Gastroesophageal sphincter (tissue), 4 donors: ENCODE data around the gene LYRM7. TPM values are rescaled to one million over a fixed set of nuclear protein-coding genes. Genes with fewer than 3 reads are reported as not detected.
"Not testable (repeated sequence)": the region's sequence is repeated elsewhere in the genome, so short reads cannot be mapped to it uniquely, and the experiment has no call there.

Experiments
- ATAC-seq: fragments of 150-250 bp; one replicate; pipeline ENCODE4 v1.9.1; 2016; ENCODE audit warnings: mild to moderate bottlenecking, moderate library complexity
- H3K27ac ChIP-seq, 4 donors: fragments of 200-600 bp; sonication (generic) in 3 of 4; 1 replicate in 3 of 4; 2 replicates in 1 of 4; pipeline ENCODE4 v1.5.1; 2016 to 2019
- H3K27me3 ChIP-seq: fragments of 200-600 bp; sonication (generic); one replicate; pipeline ENCODE4 v1.5.1; 2019
- H3K36me3 ChIP-seq, 2 donors: fragments of 200-600 bp; sonication (generic); one replicate each; pipeline ENCODE4 v1.5.1; 2019; ENCODE audit warnings: control low read depth in 1 of 2
- H3K4me1 ChIP-seq, 3 donors: fragments of 200-600 bp; sonication (generic); 1 replicate in 2 of 3; 2 replicates in 1 of 3; pipeline ENCODE4 v1.5.1; 2016 to 2019; ENCODE audit warnings: control low read depth in 2 of 3
- H3K4me3 ChIP-seq, 2 donors: fragments of 200-600 bp; sonication (generic); one replicate each; pipeline ENCODE4 v1.5.1; 2019; ENCODE audit warnings: mild to moderate bottlenecking in 1 of 2, moderate library complexity in 1 of 2
- H3K9me3 ChIP-seq, 3 donors: fragments of 200-600 bp; sonication (generic); one replicate each; pipeline ENCODE4 v1.5.1; 2017 to 2019; ENCODE audit warnings: control low read depth in 2 of 3
- CTCF ChIP-seq, 4 experiments: fragments of 200-600 bp in 2 of 4; fragments of 450-650 bp in 2 of 4; sonication (generic) in 1 of 4; IDR thresholded peaks; one replicate each; pipeline ENCODE4 v1.5.1; 2017 to 2019; ENCODE audit warnings: antibody characterized with exemption in 4 of 4, mild to moderate bottlenecking in 2 of 4, moderate library complexity in 2 of 4
- EP300 ChIP-seq: sonication (generic); formaldehyde crosslinking; IDR thresholded peaks from one replicate; pipeline ENCODE4 v1.6.1; 2017; ENCODE audit warnings: antibody characterized with exemption, mild to moderate bottlenecking
- POLR2A ChIP-seq, 2 donors: fragments of 450-650 bp; IDR thresholded peaks; one replicate each; pipeline ENCODE4 v1.6.1; 2017; ENCODE audit warnings: antibody characterized with exemption in 2 of 2, mild to moderate bottlenecking in 2 of 2, moderate library complexity in 1 of 2
- POLR2AphosphoS5 ChIP-seq: sonication (generic); formaldehyde crosslinking; IDR thresholded peaks from one replicate; pipeline ENCODE4 v1.6.1; 2017; ENCODE audit warnings: antibody characterized with exemption
- WGBS, 2 donors: methylation state at CpG; one replicate each; pipeline ENCODE4 v1.1.5; 2018; ENCODE audit warnings: low coverage in 1 of 2; 5-methylcytosine and 5-hydroxymethylcytosine counted together
- total RNA-seq, 4 donors: library from RNA; depleted of rRNA; stranded (reverse); fragments of >200 nt; gene quantifications; one replicate each; pipeline ENCODE4 v1.1.0, GENCODE V29; 2016

The LYRM7 gene
- total RNA-seq, 4 donors from 2014 or later, result 5.5 to 36.7 (median 13.2) TPM

- no peak for ATAC-seq
- no peak for TF ChIP-seq EP300
- no peak for TF ChIP-seq POLR2A (IDR thresholded peaks at IDR 0.05)
- TF ChIP-seq CTCF (IDR thresholded peaks at IDR 0.05), result no peak
- TF ChIP-seq POLR2AphosphoS5, result no peak
- Histone ChIP-seq H3K27me3 (no peaks in the 10 kb centered on the region), H3K4me3 (no peak overlapping the region), H3K4me1 (no peaks in the 10 kb centered on the region), H3K27ac (no peak overlapping the region), H3K9me3 (peaks cover 0 to 18% (median 0%) of the 10 kb centered on the region in 3 donors), H3K36me3 (no peaks in the 10 kb centered on the region)
Measured at GRCh38 chr5:131245312-131245711, 74.6 kb downstream of the LYRM7 start.

GRCh38 chr5:131245948-131246347 lies 75.2 kb downstream of the LYRM7 start:
- Histone ChIP-seq H3K27ac (no peak overlapping the region), H3K4me1 (no peaks in the 10 kb centered on the region), H3K9me3 (peaks cover 0 to 18% (median 0%) of the 10 kb centered on the region in 3 donors), H3K27me3 (no peaks in the 10 kb centered on the region), H3K4me3 (no peak overlapping the region), H3K36me3 (no peaks in the 10 kb centered on the region)
- ATAC-seq, result no peak
- no peak for TF ChIP-seq POLR2AphosphoS5
- no peak for TF ChIP-seq EP300
- no peak for TF ChIP-seq CTCF (IDR thresholded peaks at IDR 0.05)
- no peak for TF ChIP-seq POLR2A (IDR thresholded peaks at IDR 0.05)
- WGBS, 2 donors, result 90 to 93% methylated on average over 2 of the region's 2 CpGs

GRCh38 chr5:131246504-131246903 lies 75.8 kb downstream of the LYRM7 start:
- no peaks in the 10 kb centered on the region for H3K36me3 ChIP-seq
- no peak for ATAC-seq
- H3K27me3 ChIP-seq, result no peaks in the 10 kb centered on the region
- 90 to 100% methylated on average over 2 to 4 of the region's 4 CpGs for WGBS, 2 donors
- H3K9me3 ChIP-seq, result peaks cover 0 to 18% (median 0%) of the 10 kb centered on the region in 3 donors
- no peak overlapping the region for H3K27ac ChIP-seq
- TF ChIP-seq CTCF (IDR thresholded peaks at IDR 0.05) (no peak), POLR2A (IDR thresholded peaks at IDR 0.05) (no peak), EP300 (no peak), POLR2AphosphoS5 (no peak)
- H3K4me1 ChIP-seq, result no peaks in the 10 kb centered on the region
- H3K4me3 ChIP-seq, result no peak overlapping the region

- Histone ChIP-seq H3K9me3 (peaks cover 0 to 17% (median 0%) of the 10 kb centered on the region in 3 donors), H3K36me3 (no peaks in the 10 kb centered on the region), H3K27me3 (no peaks in the 10 kb centered on the region), H3K27ac (no peak overlapping the region), H3K4me3 (no peak overlapping the region), H3K4me1 (no peaks in the 10 kb centered on the region)
- no peak for TF ChIP-seq EP300
- WGBS, 2 donors, result 68 to 86% methylated on average over 3 of the region's 3 CpGs
- no peak for ATAC-seq
Measured at GRCh38 chr5:131250751-131251475, 80.2 kb downstream of the LYRM7 start.

GRCh38 chr5:131252824-131253171 lies 82.1 kb downstream of the LYRM7 start:
- Histone ChIP-seq H3K9me3 (no peaks in the 10 kb centered on the region), H3K4me3 (no peak overlapping the region), H3K27me3 (no peaks in the 10 kb centered on the region), H3K27ac (peak overlapping the region in 1 of 4 donors; percentile 24), H3K4me1 (no peaks in the 10 kb centered on the region), H3K36me3 (no peaks in the 10 kb centered on the region)
- WGBS, 2 donors, result 56 to 68% methylated on average over 3 to 5 of the region's 6 CpGs
- ATAC-seq, result peak; percentile 66
- TF ChIP-seq CTCF (IDR thresholded peaks at IDR 0.05) (no peak), POLR2A (IDR thresholded peaks at IDR 0.05) (no peak), POLR2AphosphoS5 (no peak), EP300 (no peak)

- not testable (repeated sequence) for H3K27ac ChIP-seq, ATAC-seq, H3K4me1 ChIP-seq, H3K9me3 ChIP-seq, H3K36me3 ChIP-seq, H3K27me3 ChIP-seq, H3K4me3 ChIP-seq
- 73 to 81% methylated on average over 2 to 5 of the region's 10 CpGs for WGBS, 2 donors
Measured at GRCh38 chr5:131254025-131254424, 83.3 kb downstream of the LYRM7 start.
